Vagina (tissue), 2 donors: Measurements from ENCODE around the gene POC1A.

ENCODE experiments used
- CTCF ChIP-seq, 3 experiments: fragments of 450-650 bp in 2 of 3; fragments of 200-600 bp in 1 of 3; sonication (generic) in 1 of 3; IDR thresholded peaks; one replicate each; pipeline ENCODE4 v1.5.1; 2017 to 2019; ENCODE audit warnings: antibody characterized with exemption in 3 of 3, mild to moderate bottlenecking in 2 of 3, moderate library complexity in 2 of 3
- POLR2AphosphoS5 ChIP-seq, 2 donors: sonication (generic); formaldehyde crosslinking; IDR thresholded peaks; one replicate each; pipeline ENCODE4 v1.9.0; 2017; ENCODE audit warnings: antibody characterized with exemption in 2 of 2, mild to moderate bottlenecking in 2 of 2, low read depth in 1 of 2; ENCODE audit not compliant: insufficient read depth in 1 of 2

- TF ChIP-seq CTCF (IDR thresholded peaks at IDR 0.05) (no peak), POLR2AphosphoS5 (IDR thresholded peaks at IDR 0.05; ENCODE audit: insufficient read depth in 1 of 2, low read depth in 1 of 2) (no peak)
Measured at GRCh38 chr3:52193065-52193464, 38.8 kb upstream of the POC1A start.
